ENCODE results near the gene DPH1. TPM values are rescaled to one million over a fixed set of nuclear protein-coding genes. Genes with fewer than 3 reads are reported as not detected.

Gene DPH1
- total RNA-seq, 5 donors from 2014 or later (not counting 1 experiment from before 2014, with no cell fraction given) = 84.6 to 116 (median 94.2) TPM

DNA sequence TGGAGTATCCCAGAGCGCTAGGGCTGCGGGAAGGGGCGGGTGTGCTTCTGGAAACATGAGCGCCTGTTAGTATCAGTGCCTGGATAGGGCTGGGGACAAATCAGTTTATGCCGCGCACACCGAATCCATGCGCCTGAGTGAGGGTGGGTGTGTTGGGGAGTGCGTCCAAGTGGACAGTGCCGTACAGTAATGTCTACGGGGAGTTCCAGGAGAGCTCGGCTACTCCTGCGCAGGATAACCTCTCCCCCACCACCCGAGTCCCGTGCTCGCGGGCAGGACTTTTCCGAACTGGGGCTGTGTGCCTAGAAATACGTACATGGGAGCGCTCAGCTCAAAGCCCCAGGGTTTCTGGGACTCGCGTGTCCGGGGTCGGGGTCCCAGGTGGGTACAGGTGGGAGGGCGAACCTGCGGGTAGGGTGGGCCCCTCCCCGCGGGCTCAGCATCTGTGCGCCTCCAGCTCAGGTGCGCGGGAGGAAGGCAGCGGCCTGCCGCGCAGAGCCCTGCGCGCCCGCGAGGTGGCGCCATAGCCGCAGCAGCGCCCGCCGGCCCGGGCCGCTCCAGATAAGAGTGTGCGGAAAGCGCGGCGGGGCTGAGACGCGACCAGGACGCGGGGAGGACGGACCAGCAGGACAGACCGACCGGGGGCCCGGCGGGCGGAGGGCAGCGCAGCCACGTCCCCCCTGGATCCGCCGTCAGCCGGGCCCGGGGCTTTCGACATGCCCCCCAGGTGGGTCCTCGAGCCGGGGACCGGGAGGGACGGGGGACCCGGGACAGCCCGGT is 24.7 kb downstream of the DPH1 start, which contains the start of gene HIC1:
Gene HIC1 (plus strand): TSS at position 592 of the 780 bp plus-strand sequence. CDS start 1,588 bp downstream, outside the sequence.
- ChIA-PET POLR2A (interaction anchor here in 1 of 2 donors (0.8 kb wide), 1 partner anchor 204 kb away, joined by 3 read pairs; no protein-coding TSS in a partner anchor), CTCF (interaction anchor here (0.6 to 5.1 kb wide), 12 partner anchors 69 to 299 kb away, joined by 3 to 58 read pairs (median 4); no protein-coding TSS in a partner anchor)
- ATAC-seq (replicated peaks in 1 of 4) (peak; percentile 56 to 60 (median 58)), DNase-seq (peak; percentile 51 to 88 (median 73))
- H3K36me3 ChIP-seq (ENCODE audit: control insufficient read depth in 2 of 2, extremely low read depth in 1 of 2, insufficient read depth in 1 of 2, low read length in 1 of 2) = no peaks in the 10 kb centered on the region
- under 1% methylated on average over 54 of the region's 72 CpGs for WGBS (ENCODE audit: insufficient coverage)
- Mint-ChIP-seq H3K9me3 (no peaks in the 10 kb centered on the region), H3K4me1 (peaks cover 20 to 27% (median 24%) of the 10 kb centered on the region in 3 donors), H3K27ac (peak within 1 kb of the TSS; percentile 65 to 69), H3K36me3 (no peaks in the 10 kb centered on the region), H3K4me3 (peak within 1 kb of the TSS; percentile 76 to 79 (median 76)), H3K27me3 (peaks cover 4 to 5% of the 10 kb centered on the region in 2 donors)
- no peaks in the 10 kb centered on the region for H3K9me3 ChIP-seq
- peak within 1 kb of the TSS; percentile 76 for H3K27ac ChIP-seq (ENCODE audit: low read length)
- peak within 1 kb of the TSS; percentile 47 to 58 for H3K4me3 ChIP-seq (ENCODE audit: control insufficient read depth in 1 of 2, extremely low read depth in 1 of 2, low read length in 1 of 2)
- peaks cover 14 to 66% of the 10 kb centered on the region in 2 experiments for H3K4me1 ChIP-seq (ENCODE audit: control insufficient read depth in 1 of 2, extremely low read depth in 1 of 2, insufficient read depth in 2 of 2, low read length in 2 of 2)
- H3K27me3 ChIP-seq (replicated peaks in 1 of 2; ENCODE audit: control insufficient read depth in 2 of 2, extremely low read depth in 1 of 2, insufficient read depth in 2 of 2, low read length in 1 of 2) = peaks cover 2 to 39% of the 10 kb centered on the region in 2 experiments

DNA sequence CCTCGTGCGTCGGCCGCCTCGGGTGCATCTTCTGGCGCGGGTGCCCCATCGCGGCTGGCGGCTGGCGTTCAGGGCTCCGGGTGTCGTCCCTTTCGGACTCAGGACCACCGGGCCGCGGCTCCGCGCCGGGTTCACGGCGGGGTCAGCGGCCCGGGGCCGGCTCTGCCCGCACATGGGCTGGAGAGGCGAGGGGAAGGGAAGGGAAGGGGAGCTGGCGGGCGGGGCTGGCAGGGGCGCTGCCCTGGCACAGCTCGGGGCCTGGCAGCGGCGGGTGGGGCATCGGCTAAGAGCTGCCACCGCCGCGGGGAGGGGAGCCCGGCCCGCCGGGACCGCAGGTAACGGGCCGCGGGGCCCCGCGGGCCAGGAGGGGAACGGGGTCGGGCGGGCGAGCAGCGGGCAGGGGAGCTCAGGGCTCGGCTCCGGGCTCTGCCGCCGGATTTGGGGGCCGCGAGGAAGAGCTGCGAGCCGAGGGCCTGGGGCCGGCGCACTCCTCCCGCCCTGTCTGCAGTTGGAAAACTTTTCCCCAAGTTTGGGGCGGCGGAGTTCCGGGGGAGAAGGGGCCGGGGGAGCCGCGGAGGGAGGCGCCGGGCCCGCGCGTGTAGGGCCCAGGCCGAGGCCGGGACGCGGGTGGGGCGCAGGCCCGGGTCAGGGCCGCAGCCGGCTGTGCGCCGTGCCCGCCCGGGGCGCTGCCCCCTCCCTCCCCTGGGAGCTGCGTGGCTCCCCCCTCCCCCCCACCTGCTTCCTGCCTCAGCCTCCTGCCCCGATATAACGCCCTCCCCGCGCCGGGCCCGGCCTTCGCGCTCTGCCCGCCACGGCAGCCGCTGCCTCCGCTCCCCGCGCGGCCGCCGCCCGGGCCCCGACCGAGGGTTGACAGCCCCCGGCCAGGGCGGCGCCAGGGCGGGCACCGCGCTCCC is 25.6 kb downstream of the DPH1 start:
- H3K4me3 Mint-ChIP-seq = peak overlapping the region in 2 of 3 donors; percentile 9 to 79
- peaks cover 22 to 30% (median 24%) of the 10 kb centered on the region in 3 donors for H3K4me1 Mint-ChIP-seq
- whole genome bisulfite sequencing (ENCODE audit: insufficient coverage) = under 1% methylated on average over 97 of the region's 113 CpGs
- H3K36me3 ChIP-seq (ENCODE audit: control insufficient read depth in 2 of 2, extremely low read depth in 1 of 2, insufficient read depth in 1 of 2, low read length in 1 of 2) = no peaks in the 10 kb centered on the region
- peaks cover 2 to 46% of the 10 kb centered on the region in 2 experiments for H3K27me3 ChIP-seq (replicated peaks in 1 of 2; ENCODE audit: control insufficient read depth in 2 of 2, extremely low read depth in 1 of 2, insufficient read depth in 2 of 2, low read length in 1 of 2)
- no peaks in the 10 kb centered on the region for H3K9me3 Mint-ChIP-seq
- ATAC-seq (replicated peaks in 1 of 4) (peak in 2 of 4 experiments; percentile 4 to 5), DNase-seq (peak in 8 of 35 experiments; percentile 23 to 65 (median 38))
- peak overlapping the region; percentile 26 to 66 for H3K4me3 ChIP-seq (ENCODE audit: control insufficient read depth in 1 of 2, extremely low read depth in 1 of 2, low read length in 1 of 2)
- H3K27ac ChIP-seq (ENCODE audit: low read length) = no peak overlapping the region
- peaks cover 6% of the 10 kb centered on the region for H3K36me3 Mint-ChIP-seq
- ChIA-PET CTCF (interaction anchor here (0.6 to 5.1 kb wide), 10 partner anchors 68 to 266 kb away, joined by 3 to 58 read pairs (median 5); no protein-coding TSS in a partner anchor), POLR2A (interaction anchor here in 1 of 2 donors (1.1 kb wide), 1 partner anchor 204 kb away, joined by 4 read pairs; no protein-coding TSS in a partner anchor)
- H3K4me1 ChIP-seq (ENCODE audit: control insufficient read depth in 1 of 2, extremely low read depth in 1 of 2, insufficient read depth in 2 of 2, low read length in 2 of 2) = peaks cover 14 to 65% of the 10 kb centered on the region in 2 experiments
- H3K27ac Mint-ChIP-seq = no peak overlapping the region
- H3K9me3 ChIP-seq = no peaks in the 10 kb centered on the region
- peaks cover 7 to 9% of the 10 kb centered on the region in 2 donors for H3K27me3 Mint-ChIP-seq

DNA sequence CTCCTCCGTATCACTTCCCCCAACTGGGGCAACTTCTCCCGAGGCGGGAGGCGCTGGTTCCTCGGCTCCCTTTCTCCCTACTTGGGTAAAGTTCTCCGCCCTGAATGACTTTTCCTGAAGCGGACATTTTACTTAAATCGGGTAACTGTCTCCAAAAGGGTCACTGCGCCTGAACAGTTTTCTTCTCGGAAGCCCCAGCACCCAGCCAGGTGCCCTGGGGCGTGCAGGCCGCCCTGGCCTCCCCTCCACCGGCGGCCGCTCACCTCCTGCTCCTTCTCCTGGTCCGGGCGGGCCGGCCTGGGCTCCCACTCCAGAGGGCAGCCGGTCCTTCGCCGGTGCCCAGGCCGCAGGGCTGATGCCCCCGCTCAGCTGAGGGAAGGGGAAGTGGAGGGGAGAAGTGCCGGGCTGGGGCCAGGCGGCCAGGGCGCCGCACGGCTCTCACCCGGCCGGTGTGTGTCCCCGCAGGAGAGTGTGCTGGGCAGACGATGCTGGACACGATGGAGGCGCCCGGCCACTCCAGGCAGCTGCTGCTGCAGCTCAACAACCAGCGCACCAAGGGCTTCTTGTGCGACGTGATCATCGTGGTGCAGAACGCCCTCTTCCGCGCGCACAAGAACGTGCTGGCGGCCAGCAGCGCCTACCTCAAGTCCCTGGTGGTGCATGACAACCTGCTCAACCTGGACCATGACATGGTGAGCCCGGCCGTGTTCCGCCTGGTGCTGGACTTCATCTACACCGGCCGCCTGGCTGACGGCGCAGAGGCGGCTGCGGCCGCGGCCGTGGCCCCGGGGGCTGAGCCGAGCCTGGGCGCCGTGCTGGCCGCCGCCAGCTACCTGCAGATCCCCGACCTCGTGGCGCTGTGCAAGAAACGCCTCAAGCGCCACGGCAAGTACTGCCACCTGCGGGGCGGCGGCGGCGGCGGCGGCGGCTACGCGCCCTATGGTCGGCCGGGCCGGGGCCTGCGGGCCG is 26.5 kb downstream of the DPH1 start:
- Mint-ChIP-seq H3K27me3 (peaks cover 7 to 9% of the 10 kb centered on the region in 2 donors), H3K4me3 (peak overlapping the region; percentile 63 to 77 (median 66)), H3K9me3 (no peaks in the 10 kb centered on the region), H3K36me3 (peaks cover 13% of the 10 kb centered on the region), H3K4me1 (peaks cover 21 to 30% (median 24%) of the 10 kb centered on the region in 3 donors), H3K27ac (peak overlapping the region in 1 of 2 donors; percentile 27)
- Histone ChIP-seq H3K4me3 (ENCODE audit: control insufficient read depth in 1 of 2, extremely low read depth in 1 of 2, low read length in 1 of 2) (peak overlapping the region; percentile 26 to 66), H3K27me3 (replicated peaks in 1 of 2; ENCODE audit: control insufficient read depth in 2 of 2, extremely low read depth in 1 of 2, insufficient read depth in 2 of 2, low read length in 1 of 2) (peaks cover 2 to 48% of the 10 kb centered on the region in 2 experiments), H3K4me1 (ENCODE audit: control insufficient read depth in 1 of 2, extremely low read depth in 1 of 2, insufficient read depth in 2 of 2, low read length in 2 of 2) (peaks cover 14 to 56% of the 10 kb centered on the region in 2 experiments), H3K36me3 (ENCODE audit: control insufficient read depth in 2 of 2, extremely low read depth in 1 of 2, insufficient read depth in 1 of 2, low read length in 1 of 2) (peaks cover 4 to 7% of the 10 kb centered on the region in 2 donors), H3K27ac (ENCODE audit: low read length) (no peak overlapping the region), H3K9me3 (no peaks in the 10 kb centered on the region)
- ATAC-seq (replicated peaks in 1 of 4) (peak; percentile 7 to 31 (median 22)), DNase-seq (peak in 29 of 35 experiments; percentile 32 to 76 (median 49))
- WGBS (ENCODE audit: insufficient coverage) = 14% methylated on average over 78 of the region's 85 CpGs
- CTCF ChIA-PET = interaction anchor here (0.6 to 5.1 kb wide), 6 partner anchors 167 to 238 kb away, joined by 3 to 58 read pairs (median 7); no protein-coding TSS in a partner anchor
- POLR2A ChIA-PET = interaction anchor here in 1 of 2 donors (1.1 kb wide), 1 partner anchor 203 kb away, joined by 4 read pairs; no protein-coding TSS in a partner anchor

DNA sequence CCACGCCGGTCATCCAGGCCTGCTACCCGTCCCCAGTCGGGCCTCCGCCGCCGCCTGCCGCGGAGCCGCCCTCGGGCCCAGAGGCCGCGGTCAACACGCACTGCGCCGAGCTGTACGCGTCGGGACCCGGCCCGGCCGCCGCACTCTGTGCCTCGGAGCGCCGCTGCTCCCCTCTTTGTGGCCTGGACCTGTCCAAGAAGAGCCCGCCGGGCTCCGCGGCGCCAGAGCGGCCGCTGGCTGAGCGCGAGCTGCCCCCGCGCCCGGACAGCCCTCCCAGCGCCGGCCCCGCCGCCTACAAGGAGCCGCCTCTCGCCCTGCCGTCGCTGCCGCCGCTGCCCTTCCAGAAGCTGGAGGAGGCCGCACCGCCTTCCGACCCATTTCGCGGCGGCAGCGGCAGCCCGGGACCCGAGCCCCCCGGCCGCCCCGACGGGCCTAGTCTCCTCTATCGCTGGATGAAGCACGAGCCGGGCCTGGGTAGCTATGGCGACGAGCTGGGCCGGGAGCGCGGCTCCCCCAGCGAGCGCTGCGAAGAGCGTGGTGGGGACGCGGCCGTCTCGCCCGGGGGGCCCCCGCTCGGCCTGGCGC is 27.3 kb downstream of the DPH1 start:
- Mint-ChIP-seq H3K27ac (no peak overlapping the region), H3K36me3 (peaks cover 21% of the 10 kb centered on the region), H3K4me3 (no peak overlapping the region), H3K9me3 (no peaks in the 10 kb centered on the region), H3K4me1 (peaks cover 13 to 23% (median 17%) of the 10 kb centered on the region in 3 donors), H3K27me3 (peaks cover 7 to 13% of the 10 kb centered on the region in 2 donors)
- Histone ChIP-seq H3K27ac (ENCODE audit: low read length) (no peak overlapping the region), H3K4me1 (ENCODE audit: control insufficient read depth in 1 of 2, extremely low read depth in 1 of 2, insufficient read depth in 2 of 2, low read length in 2 of 2) (peaks cover 14 to 48% of the 10 kb centered on the region in 2 experiments), H3K36me3 (ENCODE audit: control insufficient read depth in 2 of 2, extremely low read depth in 1 of 2, insufficient read depth in 1 of 2, low read length in 1 of 2) (peaks cover 4 to 8% of the 10 kb centered on the region in 2 donors), H3K9me3 (no peaks in the 10 kb centered on the region), H3K27me3 (replicated peaks in 1 of 2; ENCODE audit: control insufficient read depth in 2 of 2, extremely low read depth in 1 of 2, insufficient read depth in 2 of 2, low read length in 1 of 2) (peaks cover 2 to 41% of the 10 kb centered on the region in 2 experiments), H3K4me3 (ENCODE audit: control insufficient read depth in 1 of 2, extremely low read depth in 1 of 2, low read length in 1 of 2) (peak overlapping the region in 1 of 2 donors; percentile 38)
- 25% methylated on average over 81 of the region's 81 CpGs for WGBS (ENCODE audit: insufficient coverage)
- ChIA-PET CTCF (interaction anchor here (0.6 to 5.1 kb wide), 3 partner anchors 12 to 239 kb away, joined by 3 to 58 read pairs (median 9); no protein-coding TSS in a partner anchor), POLR2A (no interaction called here)
- DNase-seq (no peak), ATAC-seq (replicated peaks in 1 of 4) (no peak)
